Measurements from ENCODE around the gene GMEB2.

The GMEB2 gene

GRCh38 chr20:63556873-63557478, 69.9 kb downstream of the GMEB2 start:
- peaks cover 7% of the 10 kb centered on the region for H3K36me3 ChIP-seq (ENCODE audit: control insufficient read depth, insufficient read depth, low read length, severe bottlenecking)
- H3K4me3 ChIP-seq (ENCODE audit: low read length), result no peak overlapping the region
- no peaks in the 10 kb centered on the region for H3K9me3 ChIP-seq (ENCODE audit: control insufficient read depth, low read length)
- no peaks in the 10 kb centered on the region for H3K4me1 ChIP-seq (ENCODE audit: control insufficient read depth, insufficient read depth, low read length)
- no peak overlapping the region for H3K9ac ChIP-seq (ENCODE audit: low read length)
- no peak for DNase-seq (ENCODE audit: low read depth)
- no peaks in the 10 kb centered on the region for H3K27me3 ChIP-seq (replicated peaks; ENCODE audit: control insufficient read depth, insufficient read depth, low read length)

DNA sequence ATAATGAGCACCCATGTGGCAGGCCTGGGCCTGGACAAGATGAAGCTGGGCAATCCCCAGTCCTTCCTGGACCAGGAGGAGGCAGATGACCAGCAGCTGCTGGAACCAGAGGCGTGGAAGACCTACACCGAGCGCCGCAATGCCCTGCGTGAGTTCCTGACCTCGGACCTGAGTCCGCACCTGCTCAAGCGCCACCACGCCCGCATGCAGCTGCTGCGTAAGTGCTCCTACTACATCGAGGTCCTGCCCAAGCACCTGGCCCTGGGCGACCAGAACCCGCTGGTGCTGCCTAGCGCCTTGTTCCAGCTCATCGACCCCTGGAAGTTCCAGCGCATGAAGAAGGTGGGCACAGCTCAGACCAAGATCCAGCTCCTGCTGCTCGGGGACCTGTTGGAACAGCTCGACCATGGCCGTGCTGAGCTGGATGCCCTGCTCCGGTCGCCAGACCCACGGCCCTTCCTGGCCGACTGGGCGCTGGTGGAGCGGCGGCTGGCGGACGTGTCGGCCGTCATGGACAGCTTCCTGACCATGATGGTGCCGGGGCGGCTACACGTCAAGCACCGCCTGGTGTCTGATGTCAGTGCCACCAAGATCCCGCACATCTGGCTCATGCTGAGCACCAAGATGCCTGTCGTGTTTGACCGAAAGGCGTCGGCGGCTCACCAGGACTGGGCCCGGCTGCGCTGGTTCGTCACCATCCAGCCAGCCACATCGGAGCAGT, 71.1 kb downstream of the GMEB2 start:
- H3K36me3 ChIP-seq (ENCODE audit: control insufficient read depth, insufficient read depth, low read length, severe bottlenecking), result peaks cover 7% of the 10 kb centered on the region
- H3K4me3 ChIP-seq (ENCODE audit: low read length), result no peak overlapping the region
- H3K9ac ChIP-seq (ENCODE audit: low read length), result no peak overlapping the region
- H3K27me3 ChIP-seq (replicated peaks; ENCODE audit: control insufficient read depth, insufficient read depth, low read length), result no peaks in the 10 kb centered on the region
- peaks cover 4% of the 10 kb centered on the region for H3K4me1 ChIP-seq (ENCODE audit: control insufficient read depth, insufficient read depth, low read length)
- H3K9me3 ChIP-seq (ENCODE audit: control insufficient read depth, low read length), result no peaks in the 10 kb centered on the region
- DNase-seq (ENCODE audit: low read depth), result no peak

- Histone ChIP-seq H3K4me3 (ENCODE audit: low read length) (no peak overlapping the region), H3K27me3 (replicated peaks; ENCODE audit: control insufficient read depth, insufficient read depth, low read length) (no peaks in the 10 kb centered on the region), H3K9me3 (ENCODE audit: control insufficient read depth, low read length) (no peaks in the 10 kb centered on the region), H3K4me1 (ENCODE audit: control insufficient read depth, insufficient read depth, low read length) (peaks cover 8% of the 10 kb centered on the region), H3K9ac (ENCODE audit: low read length) (no peak overlapping the region), H3K36me3 (ENCODE audit: control insufficient read depth, insufficient read depth, low read length, severe bottlenecking) (no peaks in the 10 kb centered on the region)
- no peak for DNase-seq (ENCODE audit: low read depth)
These were observed 72.3 kb downstream of the GMEB2 start for GRCh38 chr20:63554361-63555278.

GRCh38 chr20:63553933-63554290, 73.0 kb downstream of the GMEB2 start, which contains the start of gene FNDC11:
Gene FNDC11, plus strand, starts transcription at chr20:63554159. Its CDS starts 1,505 bp downstream, at chr20:63555664.
- DNase-seq (ENCODE audit: low read depth), result peak; percentile 51
- H3K4me1 ChIP-seq (ENCODE audit: control insufficient read depth, insufficient read depth, low read length), result peaks cover 8% of the 10 kb centered on the region
- H3K9me3 ChIP-seq (ENCODE audit: control insufficient read depth, low read length), result no peaks in the 10 kb centered on the region
- H3K27me3 ChIP-seq (replicated peaks; ENCODE audit: control insufficient read depth, insufficient read depth, low read length), result no peaks in the 10 kb centered on the region
- H3K9ac ChIP-seq (ENCODE audit: low read length), result peak within 1 kb of the TSS; percentile 72
- H3K36me3 ChIP-seq (ENCODE audit: control insufficient read depth, insufficient read depth, low read length, severe bottlenecking), result no peaks in the 10 kb centered on the region
- peak within 1 kb of the TSS; percentile 77 for H3K4me3 ChIP-seq (ENCODE audit: low read length)

- Histone ChIP-seq H3K9me3 (ENCODE audit: control insufficient read depth, low read length) (no peaks in the 10 kb centered on the region), H3K9ac (ENCODE audit: low read length) (peak overlapping the region; percentile 72), H3K36me3 (ENCODE audit: control insufficient read depth, insufficient read depth, low read length, severe bottlenecking) (no peaks in the 10 kb centered on the region), H3K27me3 (replicated peaks; ENCODE audit: control insufficient read depth, insufficient read depth, low read length) (peaks cover 4% of the 10 kb centered on the region), H3K4me3 (ENCODE audit: low read length) (peak overlapping the region; percentile 77), H3K4me1 (ENCODE audit: control insufficient read depth, insufficient read depth, low read length) (peaks cover 8% of the 10 kb centered on the region)
- DNase-seq (ENCODE audit: low read depth), result peak; percentile 92
These were observed 73.5 kb downstream of the GMEB2 start for GRCh38 chr20:63553251-63553932.

DNA sequence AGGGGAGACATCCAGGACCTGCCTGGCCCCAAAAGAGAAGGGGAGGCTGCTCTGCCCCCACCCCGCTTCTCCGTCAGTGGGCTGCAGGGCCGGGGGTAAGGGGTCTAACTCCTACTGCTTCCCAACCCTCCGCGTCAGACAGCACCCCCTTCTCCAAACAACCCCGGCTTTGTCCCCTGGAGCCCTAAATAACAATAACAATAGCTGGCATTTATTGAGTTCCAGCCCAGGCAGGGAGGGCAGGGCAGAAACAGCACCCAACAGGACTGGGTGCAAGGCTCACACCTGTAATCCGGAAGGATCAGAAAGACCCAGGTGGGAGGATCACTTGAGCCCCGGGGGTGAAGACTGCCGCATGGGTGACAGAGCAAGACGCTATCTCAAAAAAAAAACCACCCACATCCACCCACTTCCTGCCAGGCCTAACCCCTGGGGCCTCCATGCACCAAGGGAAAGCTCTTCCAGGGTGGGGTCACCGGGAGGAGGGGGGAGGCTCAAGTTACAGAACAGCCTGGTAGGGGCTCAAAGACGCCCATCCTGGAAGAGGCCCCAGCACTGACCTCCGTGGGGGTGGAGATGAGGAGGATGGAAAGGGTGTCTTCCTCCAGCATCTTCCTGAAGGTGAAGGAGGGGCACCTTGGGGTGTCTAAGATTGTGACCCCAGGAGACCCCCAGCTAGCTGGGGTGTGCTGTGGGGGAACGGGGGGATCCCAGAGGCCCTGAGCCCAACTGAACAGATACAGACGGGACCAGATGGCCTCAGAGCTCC, 74.2 kb downstream of the GMEB2 start:
- Histone ChIP-seq H3K4me3 (ENCODE audit: low read length) (no peak overlapping the region), H3K27me3 (replicated peaks; ENCODE audit: control insufficient read depth, insufficient read depth, low read length) (peaks cover 4% of the 10 kb centered on the region), H3K9ac (ENCODE audit: low read length) (no peak overlapping the region), H3K9me3 (ENCODE audit: control insufficient read depth, low read length) (no peaks in the 10 kb centered on the region), H3K36me3 (ENCODE audit: control insufficient read depth, insufficient read depth, low read length, severe bottlenecking) (no peaks in the 10 kb centered on the region), H3K4me1 (ENCODE audit: control insufficient read depth, insufficient read depth, low read length) (peaks cover 8% of the 10 kb centered on the region)
- no peak for DNase-seq (ENCODE audit: low read depth)

DNA sequence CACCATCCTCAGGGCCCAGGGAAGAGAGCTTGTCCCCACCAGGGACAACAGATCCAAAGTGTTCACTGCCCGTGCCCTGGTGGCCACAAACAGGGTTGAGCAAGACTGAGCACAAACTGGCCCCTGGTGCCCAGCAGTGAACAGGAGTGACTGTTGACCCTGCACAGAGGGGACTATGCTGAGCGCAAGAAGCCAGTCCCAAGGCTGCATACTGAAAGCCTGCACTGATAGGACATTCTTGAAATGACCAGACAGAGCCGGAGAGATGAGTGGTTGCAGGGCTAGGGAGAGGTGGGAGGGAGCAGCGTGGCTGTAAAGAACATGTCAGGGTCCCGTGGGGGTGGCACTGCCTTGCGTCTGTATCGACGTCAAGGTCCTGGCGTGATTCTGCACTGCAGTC, 75.8 kb downstream of the GMEB2 start:
- no peaks in the 10 kb centered on the region for H3K9me3 ChIP-seq (ENCODE audit: control insufficient read depth, low read length)
- H3K4me3 ChIP-seq (ENCODE audit: low read length), result no peak overlapping the region
- H3K27me3 ChIP-seq (replicated peaks; ENCODE audit: control insufficient read depth, insufficient read depth, low read length), result peaks cover 8% of the 10 kb centered on the region
- H3K4me1 ChIP-seq (ENCODE audit: control insufficient read depth, insufficient read depth, low read length), result peaks cover 8% of the 10 kb centered on the region
- peak overlapping the region; percentile 11 for H3K9ac ChIP-seq (ENCODE audit: low read length)
- no peak for DNase-seq (ENCODE audit: low read depth)
- H3K36me3 ChIP-seq (ENCODE audit: control insufficient read depth, insufficient read depth, low read length, severe bottlenecking), result no peaks in the 10 kb centered on the region

DNA sequence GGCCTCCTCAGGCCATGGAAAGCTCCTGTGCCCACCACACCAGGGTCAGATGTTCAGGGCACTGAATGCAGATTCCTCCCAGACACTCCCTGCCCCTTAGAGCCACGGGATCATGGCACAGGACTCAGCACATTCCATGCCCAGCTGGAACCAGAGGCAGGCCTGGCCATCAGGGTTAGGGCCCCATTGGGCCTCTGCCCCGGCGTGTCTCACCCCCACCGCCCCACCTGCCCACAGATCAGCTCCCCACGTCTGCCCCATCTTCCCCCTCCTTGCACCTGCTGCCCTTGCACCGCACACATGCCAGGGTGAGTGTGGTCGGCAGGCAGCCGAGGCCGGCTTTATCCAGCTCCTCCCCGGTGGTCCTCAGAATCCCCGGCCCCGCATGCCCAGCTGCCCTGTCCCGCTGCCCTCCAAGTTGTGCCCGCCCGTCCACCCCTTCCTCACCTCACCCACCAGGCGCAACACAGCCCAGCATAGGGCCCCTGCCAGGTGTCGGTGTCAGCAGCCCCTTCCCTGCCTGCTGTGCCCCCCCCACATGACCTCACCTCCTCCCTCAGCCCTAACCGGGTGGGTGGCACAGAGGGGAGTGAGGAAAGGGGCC, 77.1 kb downstream of the GMEB2 start:
- H3K9me3 ChIP-seq (ENCODE audit: control insufficient read depth, low read length), result no peaks in the 10 kb centered on the region
- H3K4me3 ChIP-seq (ENCODE audit: low read length), result no peak overlapping the region
- peaks cover 8% of the 10 kb centered on the region for H3K4me1 ChIP-seq (ENCODE audit: control insufficient read depth, insufficient read depth, low read length)
- no peak overlapping the region for H3K9ac ChIP-seq (ENCODE audit: low read length)
- DNase-seq (ENCODE audit: low read depth), result no peak
- H3K27me3 ChIP-seq (replicated peaks; ENCODE audit: control insufficient read depth, insufficient read depth, low read length), result peaks cover 18% of the 10 kb centered on the region
- no peaks in the 10 kb centered on the region for H3K36me3 ChIP-seq (ENCODE audit: control insufficient read depth, insufficient read depth, low read length, severe bottlenecking)

DNA sequence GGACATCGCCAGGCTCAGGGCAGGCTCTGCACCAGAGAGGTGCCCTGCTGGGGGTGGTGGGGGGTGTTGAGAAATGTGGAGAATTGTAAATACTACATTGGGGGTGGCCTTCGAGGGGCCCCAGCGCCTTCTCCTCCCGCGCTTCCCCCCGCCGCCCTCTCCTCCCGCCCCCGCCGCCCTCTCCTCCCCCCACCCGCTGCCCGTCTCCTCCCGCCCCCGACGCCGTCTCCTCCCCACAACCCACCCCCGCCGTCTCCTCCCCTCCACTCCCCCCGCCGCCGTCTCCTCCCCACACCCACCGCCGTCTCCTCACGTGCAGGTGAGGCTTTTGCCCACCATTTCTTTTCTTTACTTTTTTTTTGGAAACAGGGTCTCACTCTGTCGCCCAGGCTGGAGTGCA, 77.9 kb downstream of the GMEB2 start:
- Histone ChIP-seq H3K9me3 (ENCODE audit: control insufficient read depth, low read length) (no peaks in the 10 kb centered on the region), H3K36me3 (ENCODE audit: control insufficient read depth, insufficient read depth, low read length, severe bottlenecking) (no peaks in the 10 kb centered on the region), H3K27me3 (replicated peaks; ENCODE audit: control insufficient read depth, insufficient read depth, low read length) (peaks cover 24% of the 10 kb centered on the region), H3K4me3 (ENCODE audit: low read length) (no peak overlapping the region), H3K9ac (ENCODE audit: low read length) (no peak overlapping the region), H3K4me1 (ENCODE audit: control insufficient read depth, insufficient read depth, low read length) (peaks cover 8% of the 10 kb centered on the region)
- no peak for DNase-seq (ENCODE audit: low read depth)

DNA sequence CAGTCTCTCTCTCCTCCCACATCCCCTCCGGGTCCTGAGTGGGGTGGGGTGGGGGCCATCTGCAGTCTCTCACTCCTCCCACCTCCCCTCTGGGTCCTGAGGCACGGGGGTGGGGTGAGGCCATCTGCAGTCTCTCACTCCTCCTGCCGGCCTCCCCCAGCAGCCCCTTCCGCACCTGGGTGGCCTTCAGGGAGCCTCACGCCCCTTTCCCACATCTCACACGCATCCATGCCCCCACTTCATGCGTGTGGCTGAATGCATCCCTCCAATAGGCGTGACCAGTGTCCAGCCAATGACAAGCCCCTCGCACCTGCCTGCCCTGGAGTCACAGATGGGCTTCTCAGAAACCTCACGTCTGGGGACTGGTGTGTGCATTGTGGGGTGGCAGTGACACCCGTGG, 78.4 kb downstream of the GMEB2 start:
- H3K36me3 ChIP-seq (ENCODE audit: control insufficient read depth, insufficient read depth, low read length, severe bottlenecking), result no peaks in the 10 kb centered on the region
- no peaks in the 10 kb centered on the region for H3K9me3 ChIP-seq (ENCODE audit: control insufficient read depth, low read length)
- DNase-seq (ENCODE audit: low read depth), result no peak
- H3K9ac ChIP-seq (ENCODE audit: low read length), result no peak overlapping the region
- H3K27me3 ChIP-seq (replicated peaks; ENCODE audit: control insufficient read depth, insufficient read depth, low read length), result peaks cover 24% of the 10 kb centered on the region
- H3K4me3 ChIP-seq (ENCODE audit: low read length), result no peak overlapping the region
- H3K4me1 ChIP-seq (ENCODE audit: control insufficient read depth, insufficient read depth, low read length), result peaks cover 8% of the 10 kb centered on the region

Measured in adipocyte (in vitro differentiated cells).